Sigmoid colon (tissue), 3 donors: ENCODE data around the gene HIRA.

Source experiments
- CTCF ChIP-seq, 4 experiments: fragments of 450-650 bp in 3 of 4; fragments of 200-600 bp in 1 of 4; IDR thresholded peaks; one replicate each; pipeline ENCODE4 v1.5.1; 2016 to 2019; ENCODE audit warnings: antibody characterized with exemption in 4 of 4, mild to moderate bottlenecking in 3 of 4, moderate library complexity in 2 of 4
- POLR2A ChIP-seq, 2 donors: fragments of 450-650 bp; IDR thresholded peaks; one replicate each; pipeline ENCODE4 v1.6.1; 2016; ENCODE audit warnings: antibody characterized with exemption in 2 of 2, mild to moderate bottlenecking in 2 of 2, moderate library complexity in 2 of 2

GRCh38 chr22:19376247-19376646 lies 55.3 kb downstream of the HIRA start:
- TF ChIP-seq CTCF (IDR thresholded peaks at IDR 0.05) (no peak), POLR2A (IDR thresholded peaks at IDR 0.05) (no peak)
